NOMO-1 (cell line): ENCODE data around the gene RNF213.
"Not testable (repeated sequence)": the region's sequence is repeated elsewhere in the genome, so short reads cannot be mapped to it uniquely, and the experiment has no call there.

ENCODE experiments used
- DNase-seq, 2 experiments: peaks; one replicate each; lab custom pipeline; 2025; ENCODE audit not compliant: unreplicated experiment in 2 of 2; lab: John Stamatoyannopoulos, UW

Gene RNF213

DNA sequence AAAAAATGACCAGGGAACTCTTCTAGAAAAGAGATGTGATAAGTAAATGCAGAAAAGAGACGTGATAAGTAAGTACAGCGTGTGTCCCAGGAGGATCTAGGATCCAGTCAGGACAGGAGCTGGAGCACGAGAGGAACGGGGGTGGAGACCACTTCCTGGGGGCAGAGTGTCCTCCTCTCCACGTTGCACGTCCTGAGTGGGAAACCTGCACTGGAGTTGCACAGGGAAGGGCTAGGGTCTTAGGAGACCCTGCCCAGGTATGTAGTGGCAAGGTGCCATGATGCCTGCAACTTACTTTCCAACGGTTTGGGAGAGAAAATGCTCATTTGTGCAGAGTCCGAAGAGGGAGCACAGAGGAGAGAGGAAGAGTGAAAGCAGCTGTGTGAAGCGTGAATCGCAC is 55.8 kb downstream of the RNF213 start:
- DNase-seq = no peak

DNA sequence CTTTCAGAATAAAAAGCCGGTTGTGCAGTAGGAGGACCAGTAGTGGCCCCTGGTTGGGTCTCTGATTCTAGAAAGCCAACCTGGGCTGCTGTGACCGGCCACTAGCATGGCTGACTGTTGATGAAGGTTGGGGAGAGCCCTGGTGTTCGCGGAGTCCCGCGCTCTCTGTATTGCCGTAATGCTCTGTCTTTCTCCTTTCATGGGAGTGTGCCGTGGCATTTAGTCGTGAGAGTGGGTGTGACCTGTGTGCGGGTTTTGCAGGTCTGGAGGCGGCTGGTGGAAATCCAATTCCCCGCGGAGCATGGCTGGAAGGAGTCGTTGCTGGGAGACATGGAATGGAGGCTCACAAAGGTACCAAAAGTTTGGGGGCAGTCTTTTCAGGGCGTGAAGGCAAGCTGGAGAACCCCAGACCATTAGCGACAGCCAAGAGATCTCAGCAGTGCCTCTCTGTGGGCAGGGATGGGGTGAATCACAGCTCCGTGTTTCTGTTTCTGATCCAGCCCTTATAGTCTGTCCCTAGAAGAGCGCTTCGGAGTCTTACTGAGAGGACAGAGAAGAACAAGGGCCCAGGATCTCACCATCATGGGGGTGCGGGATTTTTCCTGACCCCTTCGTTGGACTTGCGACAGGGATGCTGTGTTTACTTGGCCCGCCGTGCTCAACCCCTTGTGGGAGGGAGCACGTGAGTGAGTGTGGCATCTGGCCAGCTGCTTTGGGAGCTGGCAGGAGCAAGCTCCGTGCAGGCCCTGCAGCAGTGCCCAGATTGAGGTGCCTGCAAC is 56.5 kb downstream of the RNF213 start:
- DNase-seq = no peak

DNA sequence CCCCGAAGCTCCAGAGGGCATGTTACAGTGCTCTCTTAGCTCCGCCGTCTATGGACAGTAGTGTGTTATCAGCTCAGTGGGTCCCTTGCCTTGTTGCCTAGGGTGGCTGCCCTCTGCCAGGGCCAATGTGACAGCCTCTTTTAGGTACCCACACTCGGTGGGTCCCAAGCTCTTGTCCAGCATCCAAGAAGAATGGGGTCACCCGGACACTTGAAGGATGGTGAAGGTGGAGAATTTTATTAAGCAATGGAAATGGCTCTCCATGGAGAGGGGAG is 57.0 kb downstream of the RNF213 start:
- no peak for DNase-seq

DNA sequence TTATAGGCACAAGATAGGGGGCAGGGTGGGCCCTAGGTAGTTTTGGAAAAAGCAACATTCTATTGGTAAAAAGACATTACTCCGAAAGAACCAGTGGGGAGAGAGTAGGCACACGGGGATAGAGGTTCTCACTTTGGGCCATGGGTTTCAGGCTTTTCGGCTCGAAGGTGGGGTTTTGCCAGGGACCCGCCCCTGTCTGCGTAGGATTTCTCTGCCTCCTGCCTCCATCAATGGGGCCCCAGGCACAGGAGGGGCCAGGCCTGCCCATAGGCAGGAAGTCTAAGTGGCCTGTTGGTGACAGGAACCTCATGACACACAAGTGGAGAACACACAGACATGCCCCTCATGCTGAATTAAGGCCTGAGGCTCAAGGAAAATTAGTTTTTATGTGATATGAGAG is 57.5 kb downstream of the RNF213 start:
- no peak for DNase-seq

- DNase-seq = no peak
Observed at GRCh38 chr17:80319262-80319998, 58.8 kb downstream of the RNF213 start.

DNA sequence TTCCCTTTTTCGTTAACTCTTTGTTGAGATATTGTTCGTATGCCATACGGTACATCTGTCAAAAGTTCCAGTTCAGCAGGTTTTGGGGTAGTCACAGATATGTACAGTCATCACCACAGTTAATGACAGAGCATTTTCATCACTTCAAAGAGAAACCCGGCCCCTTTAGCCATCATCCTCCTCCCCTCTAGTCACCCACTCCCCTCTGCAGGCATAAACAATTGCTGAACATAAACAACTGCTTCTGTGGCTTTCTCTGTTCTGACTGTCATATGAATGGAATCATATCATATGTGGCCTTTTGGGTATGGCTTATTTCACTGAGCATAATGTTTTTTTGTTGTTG is 59.3 kb downstream of the RNF213 start:
- no peak for DNase-seq

DNA sequence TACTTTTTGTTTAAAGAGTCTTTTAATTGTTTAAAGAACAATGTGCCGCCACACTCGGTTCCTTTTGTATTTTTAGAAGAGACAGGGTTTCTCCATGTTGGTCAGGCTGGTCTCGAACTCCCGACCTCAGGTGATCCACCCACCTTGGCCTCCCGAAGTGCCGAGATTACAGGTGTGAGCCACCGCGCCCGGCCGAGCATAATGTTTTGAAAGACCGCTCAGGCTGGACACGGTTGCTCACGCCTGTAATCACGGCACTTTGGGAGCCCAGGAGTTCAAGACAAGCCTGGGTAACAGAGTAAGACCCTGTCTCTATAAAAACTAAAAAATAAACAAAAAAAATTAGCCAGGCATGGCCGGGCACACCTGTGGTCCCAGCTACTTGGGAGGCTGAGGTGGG is 59.8 kb downstream of the RNF213 start:
- DNase-seq = no peak

GRCh38 chr17:80322864-80323263 is 62.2 kb downstream of the RNF213 start:
- DNase-seq = no peak

GRCh38 chr17:80323982-80324381 is 63.3 kb downstream of the RNF213 start:
- no peak for DNase-seq

- no peak for DNase-seq
Observed at GRCh38 chr17:80327518-80327917, 66.9 kb downstream of the RNF213 start.

DNA sequence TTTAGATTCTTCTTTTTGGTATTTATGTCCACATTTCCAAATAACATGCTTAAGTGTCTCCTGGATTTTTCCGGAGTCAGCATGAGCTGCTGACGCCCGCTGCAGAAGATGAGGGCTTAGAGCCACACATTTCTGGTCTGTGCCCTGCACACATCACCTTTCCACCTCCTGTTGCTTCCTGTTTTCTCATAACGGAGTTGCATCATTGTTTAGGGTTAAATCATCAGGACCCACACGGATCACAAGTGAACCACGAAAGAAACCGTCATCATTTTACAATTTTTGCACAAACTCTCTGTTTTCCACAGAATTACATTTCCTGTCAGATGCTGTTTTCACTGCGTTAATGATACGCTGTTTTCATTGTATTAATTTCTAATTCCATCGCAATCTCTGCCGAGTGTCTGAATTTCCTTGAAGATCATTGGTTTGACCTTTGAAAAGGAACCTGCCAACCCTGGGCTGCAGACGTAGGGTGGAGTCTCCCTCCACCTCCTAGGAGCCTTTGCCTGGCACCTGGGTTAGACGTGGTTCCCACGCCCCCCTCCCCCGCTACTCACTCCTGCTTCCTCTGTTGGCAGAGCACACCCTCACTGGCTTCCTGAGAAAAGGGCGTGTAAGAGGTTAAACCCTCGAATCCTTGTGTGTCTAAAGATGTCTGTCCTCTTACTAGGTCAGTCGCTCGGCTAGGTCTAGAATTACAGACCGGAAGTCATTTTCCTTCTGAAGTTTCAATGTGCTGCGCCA is 68.2 kb downstream of the RNF213 start:
- no peak for DNase-seq

- not testable (repeated sequence) for DNase-seq
Observed at GRCh38 chr17:80329421-80329820, 68.8 kb downstream of the RNF213 start.

GRCh38 chr17:80330276-80330675 is 69.6 kb downstream of the RNF213 start:
- DNase-seq = no peak

DNA sequence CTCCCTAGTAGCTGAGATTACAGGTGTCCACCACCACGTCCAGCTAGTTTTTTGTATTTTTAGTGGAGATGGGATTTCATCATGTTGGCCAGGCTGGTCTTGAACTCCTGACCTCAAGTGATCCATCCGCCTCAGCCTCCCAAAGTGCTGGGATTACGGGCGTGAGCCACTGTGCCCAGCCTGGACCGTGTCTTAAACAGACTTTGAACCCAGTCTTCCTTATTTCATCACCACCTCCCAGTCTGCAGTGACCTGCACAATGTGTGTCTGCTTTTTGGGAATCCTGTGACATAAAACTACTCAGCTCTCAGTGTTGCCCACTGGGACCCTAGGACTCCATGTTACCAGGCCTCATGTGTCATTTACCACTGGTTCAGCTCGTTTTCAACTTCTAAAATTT is 70.3 kb downstream of the RNF213 start:
- DNase-seq = not testable (repeated sequence)

- no peak for DNase-seq
Observed at GRCh38 chr17:80331820-80332219, 71.2 kb downstream of the RNF213 start.

GRCh38 chr17:80337195-80337895 is 76.7 kb downstream of the RNF213 start:
- DNase-seq = no peak

- no peak for DNase-seq
Observed at GRCh38 chr17:80339118-80339517, 78.5 kb downstream of the RNF213 start.

GRCh38 chr17:80339731-80340456 is 79.2 kb downstream of the RNF213 start:
- no peak for DNase-seq

DNA sequence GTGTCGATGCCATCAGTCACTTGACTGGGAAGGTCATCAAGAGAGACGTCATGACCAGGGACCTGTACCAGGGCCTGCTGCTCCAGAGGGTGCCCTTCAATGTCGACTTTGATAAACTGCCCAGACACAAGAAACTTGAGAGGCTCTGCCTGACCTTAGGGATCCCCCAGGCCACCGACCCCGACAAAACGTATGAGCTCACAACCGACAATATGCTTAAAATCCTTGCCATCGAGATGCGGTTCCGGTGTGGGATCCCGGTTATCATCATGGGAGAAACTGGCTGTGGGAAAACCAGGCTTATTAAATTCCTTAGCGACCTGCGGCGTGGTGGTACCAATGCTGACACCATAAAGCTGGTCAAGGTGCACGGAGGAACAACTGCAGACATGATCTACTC is 84.7 kb downstream of the RNF213 start:
- DNase-seq = no peak

GRCh38 chr17:80345841-80346497 is 85.3 kb downstream of the RNF213 start:
- DNase-seq = no peak
